ENCODE results near the gene CXCR1. TPM values are rescaled to one million over a fixed set of nuclear protein-coding genes. Genes with fewer than 3 reads are reported as not detected.

CXCR1 gene
- total RNA-seq, 1 donor from 2014 or later, result 5.3 TPM

- no peak overlapping the region for H3K4me3 ChIP-seq
- TF ChIP-seq CTCF (IDR thresholded peaks at IDR 0.05), result no peak
- H3K27me3 ChIP-seq, result no peaks in the 10 kb centered on the region
- no peaks in the 10 kb centered on the region for H3K36me3 ChIP-seq
- intact Hi-C loops (cut with DNase I), result no loop called here
- DNase-seq (no peak), ATAC-seq (no peak)
- H3K4me1 ChIP-seq, result no peaks in the 10 kb centered on the region
- no peak overlapping the region for H3K27ac ChIP-seq
- H3K9me3 ChIP-seq, result no peaks in the 10 kb centered on the region
These were observed 28.1 kb upstream of the CXCR1 start for GRCh38 chr2:218194880-218195279.

- ATAC-seq, result no peak
- no peaks in the 10 kb centered on the region for H3K9me3 ChIP-seq
These were observed 26.9 kb upstream of the CXCR1 start for GRCh38 chr2:218193701-218194100.

GRCh38 chr2:218192902-218193430 is 26.2 kb upstream of the CXCR1 start:
- no peak for DNase-seq
- no peak for TF ChIP-seq CTCF (IDR thresholded peaks at IDR 0.05)
- Histone ChIP-seq H3K27me3 (no peaks in the 10 kb centered on the region), H3K36me3 (no peaks in the 10 kb centered on the region), H3K9me3 (no peaks in the 10 kb centered on the region), H3K4me3 (no peak overlapping the region), H3K27ac (no peak overlapping the region), H3K4me1 (no peaks in the 10 kb centered on the region)
- intact Hi-C loops (cut with DNase I), result no loop called here
- no peak for ATAC-seq

More at GRCh38 chr2:218193701-218194100, 26.9 kb upstream of the CXCR1 start:
- Histone ChIP-seq H3K27ac (no peak overlapping the region), H3K4me1 (no peaks in the 10 kb centered on the region), H3K36me3 (no peaks in the 10 kb centered on the region), H3K27me3 (no peaks in the 10 kb centered on the region), H3K4me3 (no peak overlapping the region)
- TF ChIP-seq CTCF (IDR thresholded peaks at IDR 0.05), result no peak
- intact Hi-C loops (cut with DNase I), result no loop called here
- no peak for DNase-seq

- H3K27ac ChIP-seq, result no peak overlapping the region
- no peak for DNase-seq
- H3K4me1 ChIP-seq, result peaks cover 3% of the 10 kb centered on the region
- no peak for ATAC-seq
- TF ChIP-seq CTCF (IDR thresholded peaks at IDR 0.05), result no peak
- H3K9me3 ChIP-seq, result no peaks in the 10 kb centered on the region
- intact Hi-C loops (cut with DNase I), result no loop called here
- no peaks in the 10 kb centered on the region for H3K27me3 ChIP-seq
- no peak overlapping the region for H3K4me3 ChIP-seq
- H3K36me3 ChIP-seq, result no peaks in the 10 kb centered on the region
These were observed 21.8 kb upstream of the CXCR1 start for GRCh38 chr2:218188528-218188927.

- no peaks in the 10 kb centered on the region for H3K9me3 ChIP-seq
- H3K4me3 ChIP-seq, result no peak overlapping the region
- no peak for ATAC-seq
- H3K27ac ChIP-seq, result no peak overlapping the region
- H3K27me3 ChIP-seq, result no peaks in the 10 kb centered on the region
- peaks cover 3% of the 10 kb centered on the region for H3K4me1 ChIP-seq
- TF ChIP-seq CTCF (IDR thresholded peaks at IDR 0.05), result no peak
- H3K36me3 ChIP-seq, result no peaks in the 10 kb centered on the region
- intact Hi-C loops (cut with DNase I), result no loop called here
- no peak for DNase-seq
These were observed 20.7 kb upstream of the CXCR1 start for GRCh38 chr2:218187296-218188015.

Measured in upper lobe of right lung (tissue), 1 donor.